Activated CD4-positive, alpha-beta T cell treated with anti-CD3 and anti-CD28 coated beads, Interleukin-2, amount 10 ng/mL, durations not matched to agents 24 days and 14 days (primary cell): ENCODE data around the gene TRIM10. TPM values are rescaled to one million over a fixed set of nuclear protein-coding genes. Genes with fewer than 3 reads are reported as not detected.
"Not testable (repeated sequence)": the region's sequence is repeated elsewhere in the genome, so short reads cannot be mapped to it uniquely, and the experiment has no call there.

Experiments used
- DNase-seq: peaks from one replicate; pipeline ENCODE4 v3.0.0; 2022
- H3K27ac Mint-ChIP-seq: one replicate; pipeline ENCODE4 v1.8.0; 2022; ENCODE audit warnings: mild to moderate bottlenecking, mixed read lengths
- H3K27me3 Mint-ChIP-seq: one replicate; pipeline ENCODE4 v1.8.0; 2022; ENCODE audit warnings: mixed read lengths
- H3K36me3 Mint-ChIP-seq: one replicate; pipeline ENCODE4 v1.8.0; 2022; ENCODE audit warnings: low read depth, mild to moderate bottlenecking, mixed read lengths
- H3K4me1 Mint-ChIP-seq: one replicate; pipeline ENCODE4 v1.8.0; 2021; ENCODE audit warnings: mixed read lengths
- H3K4me3 Mint-ChIP-seq: one replicate; pipeline ENCODE4 v1.8.0; 2022; ENCODE audit warnings: mild to moderate bottlenecking, moderate library complexity, mixed read lengths
- H3K9me3 Mint-ChIP-seq: one replicate; pipeline ENCODE4 v1.8.0; 2021; ENCODE audit warnings: mixed read lengths
- intact Hi-C: fragments of 100-400 bp; cut with micrococcal nuclease; formaldehyde crosslinking; loops from one replicate; pipeline ENCODE4 v1.15.1; 2023
- total RNA-seq: library from RNA; stranded (reverse); gene quantifications from 2 replicates; pipeline ENCODE4 v1.2.3, GENCODE V29; 2022

The TRIM10 gene
- total RNA-seq, 1 donor from 2014 or later, result 0.07 TPM

GRCh38 chr6:30136570-30137286 lies 24.3 kb downstream of the TRIM10 start:
- Mint-ChIP-seq H3K4me1 (peaks cover 7% of the 10 kb centered on the region), H3K4me3 (no peak overlapping the region), H3K36me3 (no peaks in the 10 kb centered on the region), H3K27ac (no peak overlapping the region), H3K27me3 (peaks cover 58% of the 10 kb centered on the region), H3K9me3 (no peaks in the 10 kb centered on the region)
- intact Hi-C loops, result no loop called here
- no peak for DNase-seq

- H3K36me3 Mint-ChIP-seq, result no peaks in the 10 kb centered on the region
- no peak for DNase-seq
- no peak within 1 kb of the TSS for H3K27ac Mint-ChIP-seq
- H3K4me3 Mint-ChIP-seq, result no peak within 1 kb of the TSS
- H3K27me3 Mint-ChIP-seq, result peaks cover 58% of the 10 kb centered on the region
- H3K4me1 Mint-ChIP-seq, result peaks cover 11% of the 10 kb centered on the region
- intact Hi-C loops, result no loop called here
- no peaks in the 10 kb centered on the region for H3K9me3 Mint-ChIP-seq
Measured at GRCh38 chr6:30135757-30136156, 25.3 kb downstream of the TRIM10 start, which contains the start of gene TRIM40. Gene TRIM40, plus strand, starts transcription at chr6:30136140. Its CDS starts 897 bp downstream, at chr6:30137037.

GRCh38 chr6:30135147-30135546 lies 25.9 kb downstream of the TRIM10 start:
- H3K4me3 Mint-ChIP-seq, result no peak overlapping the region
- no peaks in the 10 kb centered on the region for H3K9me3 Mint-ChIP-seq
- H3K36me3 Mint-ChIP-seq, result no peaks in the 10 kb centered on the region
- no peak overlapping the region for H3K27ac Mint-ChIP-seq
- DNase-seq, result no peak
- H3K27me3 Mint-ChIP-seq, result peaks cover 58% of the 10 kb centered on the region
- intact Hi-C loops, result no loop called here
- peaks cover 16% of the 10 kb centered on the region for H3K4me1 Mint-ChIP-seq

GRCh38 chr6:30131947-30132497 lies 29.0 kb downstream of the TRIM10 start:
- peaks cover 21% of the 10 kb centered on the region for H3K4me1 Mint-ChIP-seq
- intact Hi-C loops, result loop anchor here (1.0 to 2.0 kb wide), 3 partner anchors 29 to 283 kb away; no protein-coding TSS in a partner anchor
- no peak for DNase-seq
- no peaks in the 10 kb centered on the region for H3K36me3 Mint-ChIP-seq
- no peak overlapping the region for H3K4me3 Mint-ChIP-seq
- no peaks in the 10 kb centered on the region for H3K9me3 Mint-ChIP-seq
- H3K27ac Mint-ChIP-seq, result no peak overlapping the region
- peaks cover 61% of the 10 kb centered on the region for H3K27me3 Mint-ChIP-seq

DNA sequence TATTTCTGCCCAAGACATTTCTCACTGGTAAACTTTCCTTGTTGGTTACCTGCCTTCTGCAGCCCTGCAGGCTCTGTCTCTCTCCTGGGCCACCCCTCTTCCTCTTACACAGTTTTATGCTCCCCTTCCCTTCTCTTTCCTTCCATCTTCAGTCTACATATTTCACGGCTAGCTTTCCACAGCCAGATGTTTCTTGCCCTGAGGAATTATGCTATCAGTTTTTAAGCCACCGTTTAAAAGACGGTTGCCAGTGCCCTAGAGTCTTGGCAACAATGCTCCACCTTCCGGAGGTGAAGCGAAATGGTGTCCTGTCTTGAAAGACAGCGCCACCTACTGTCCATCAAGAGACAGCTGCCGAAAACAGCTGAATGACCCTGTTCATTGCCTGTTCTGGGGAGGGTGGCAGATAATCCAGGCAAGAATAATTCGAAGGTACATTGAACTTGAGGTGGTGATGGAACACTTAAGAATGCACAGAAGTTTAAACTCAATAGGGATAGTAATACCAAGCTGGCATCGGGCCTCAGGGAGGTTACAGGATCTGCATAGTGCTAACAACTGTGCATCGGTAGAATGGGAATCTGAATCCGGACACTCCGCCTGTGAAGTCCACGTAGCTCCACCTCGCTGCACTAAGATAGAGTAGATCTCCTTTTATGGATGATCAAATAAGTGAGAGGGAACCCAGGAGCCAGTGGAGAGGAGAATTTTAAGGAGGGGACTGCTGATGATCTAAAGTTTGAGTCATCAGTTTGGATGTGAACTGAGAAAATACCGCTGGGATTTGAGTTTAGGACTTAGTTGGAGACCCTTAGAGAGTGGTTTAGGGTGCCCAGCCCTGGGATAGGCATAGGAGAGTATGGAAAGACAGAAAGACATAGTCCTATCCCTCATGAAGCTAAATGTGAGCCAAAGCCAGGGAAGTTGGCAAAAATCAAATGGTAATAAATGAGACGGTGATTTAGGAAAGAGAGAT lies 29.8 kb downstream of the TRIM10 start:
- intact Hi-C loops, result loop anchor here (1.0 to 2.0 kb wide), 3 partner anchors 28 to 282 kb away; no protein-coding TSS in a partner anchor
- peak; percentile 91 for DNase-seq
- H3K36me3 Mint-ChIP-seq, result no peaks in the 10 kb centered on the region
- H3K9me3 Mint-ChIP-seq, result no peaks in the 10 kb centered on the region
- no peak overlapping the region for H3K27ac Mint-ChIP-seq
- peak overlapping the region; percentile 2 for H3K4me3 Mint-ChIP-seq
- peaks cover 19% of the 10 kb centered on the region for H3K4me1 Mint-ChIP-seq
- peaks cover 60% of the 10 kb centered on the region for H3K27me3 Mint-ChIP-seq

GRCh38 chr6:30130179-30130679 lies 30.8 kb downstream of the TRIM10 start:
- no peak overlapping the region for H3K4me3 Mint-ChIP-seq
- no peak for DNase-seq
- intact Hi-C loops, result loop anchor here (2.0 kb wide), 1 partner anchor 281 kb away; no protein-coding TSS in a partner anchor
- H3K9me3 Mint-ChIP-seq, result no peaks in the 10 kb centered on the region
- no peak overlapping the region for H3K27ac Mint-ChIP-seq
- H3K4me1 Mint-ChIP-seq, result peaks cover 15% of the 10 kb centered on the region
- H3K27me3 Mint-ChIP-seq, result peaks cover 63% of the 10 kb centered on the region
- H3K36me3 Mint-ChIP-seq, result no peaks in the 10 kb centered on the region

DNA sequence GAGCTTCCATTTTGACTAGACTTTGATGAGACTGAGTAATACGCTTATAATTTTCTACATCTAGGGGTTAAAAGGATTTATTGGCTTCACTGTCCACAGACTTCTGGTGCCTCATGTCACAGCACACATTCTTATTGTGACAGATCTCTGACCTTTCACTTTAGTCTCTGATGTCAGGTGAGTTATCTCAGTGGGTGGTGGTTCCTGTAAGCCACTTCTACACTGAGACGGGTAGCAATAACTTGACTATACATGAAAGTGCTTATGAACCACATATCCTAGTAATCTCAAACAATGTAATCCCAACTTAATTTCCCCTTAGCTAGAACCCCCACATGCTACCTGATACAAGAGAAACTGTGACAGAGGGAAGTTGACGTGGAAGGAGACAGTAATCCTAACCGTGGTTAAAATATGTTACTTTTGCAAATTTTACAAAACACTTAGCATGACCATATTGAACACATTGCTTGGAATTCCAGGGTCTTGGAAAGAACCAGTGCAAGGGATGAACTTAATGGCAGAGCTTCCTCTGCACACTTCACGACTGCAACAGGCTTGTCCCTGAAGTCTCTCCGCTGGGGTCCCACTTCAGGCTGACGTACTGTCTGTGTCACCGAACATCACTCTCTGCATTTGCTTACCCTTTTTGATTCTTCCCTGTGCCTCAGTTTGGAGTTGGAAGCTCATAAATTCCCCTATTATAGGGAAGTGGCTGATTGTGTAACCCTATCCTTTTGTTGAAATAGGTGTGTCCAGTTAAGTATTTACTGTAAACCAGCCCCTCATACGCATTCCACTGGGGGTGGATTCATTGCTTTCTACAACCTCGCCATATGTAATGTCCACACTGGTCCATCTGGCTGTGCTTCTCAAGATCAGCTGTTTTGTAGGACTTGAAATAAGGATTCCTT lies 31.5 kb downstream of the TRIM10 start:
- Mint-ChIP-seq H3K27ac (no peak overlapping the region), H3K9me3 (no peaks in the 10 kb centered on the region), H3K27me3 (peaks cover 66% of the 10 kb centered on the region), H3K4me1 (peaks cover 15% of the 10 kb centered on the region), H3K36me3 (no peaks in the 10 kb centered on the region), H3K4me3 (no peak overlapping the region)
- no peak for DNase-seq
- intact Hi-C loops, result loop anchor here (2.0 kb wide), 1 partner anchor 281 kb away; no protein-coding TSS in a partner anchor

- no peak for DNase-seq
- intact Hi-C loops, result no loop called here
- Mint-ChIP-seq H3K9me3 (no peaks in the 10 kb centered on the region), H3K27ac (no peak overlapping the region), H3K36me3 (no peaks in the 10 kb centered on the region), H3K27me3 (peaks cover 66% of the 10 kb centered on the region), H3K4me1 (peaks cover 15% of the 10 kb centered on the region), H3K4me3 (no peak overlapping the region)
Measured at GRCh38 chr6:30127238-30128093, 33.5 kb downstream of the TRIM10 start.

DNA sequence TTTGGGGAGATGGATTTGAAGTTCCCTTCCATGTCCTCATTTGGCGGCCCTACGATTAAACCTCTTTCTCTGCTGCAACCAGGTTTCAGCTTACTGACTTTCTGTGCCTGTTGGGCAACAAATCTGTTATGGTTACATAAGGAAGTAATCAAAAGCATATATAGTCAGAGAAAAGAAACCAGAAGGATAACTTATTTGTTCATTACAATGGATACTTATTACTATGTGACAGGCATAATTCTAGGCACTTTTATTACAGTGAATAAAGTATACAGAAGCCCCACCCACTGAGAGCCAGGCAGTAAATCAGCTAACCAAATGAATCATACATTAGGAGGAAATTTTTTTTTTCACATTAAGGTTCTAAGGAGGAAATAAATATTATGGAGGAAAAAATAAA lies 38.5 kb downstream of the TRIM10 start:
- Mint-ChIP-seq H3K27me3 (peaks cover 51% of the 10 kb centered on the region), H3K4me1 (no peaks in the 10 kb centered on the region), H3K27ac (no peak overlapping the region), H3K9me3 (no peaks in the 10 kb centered on the region), H3K4me3 (no peak overlapping the region), H3K36me3 (no peaks in the 10 kb centered on the region)
- DNase-seq, result no peak
- intact Hi-C loops, result no loop called here

DNA sequence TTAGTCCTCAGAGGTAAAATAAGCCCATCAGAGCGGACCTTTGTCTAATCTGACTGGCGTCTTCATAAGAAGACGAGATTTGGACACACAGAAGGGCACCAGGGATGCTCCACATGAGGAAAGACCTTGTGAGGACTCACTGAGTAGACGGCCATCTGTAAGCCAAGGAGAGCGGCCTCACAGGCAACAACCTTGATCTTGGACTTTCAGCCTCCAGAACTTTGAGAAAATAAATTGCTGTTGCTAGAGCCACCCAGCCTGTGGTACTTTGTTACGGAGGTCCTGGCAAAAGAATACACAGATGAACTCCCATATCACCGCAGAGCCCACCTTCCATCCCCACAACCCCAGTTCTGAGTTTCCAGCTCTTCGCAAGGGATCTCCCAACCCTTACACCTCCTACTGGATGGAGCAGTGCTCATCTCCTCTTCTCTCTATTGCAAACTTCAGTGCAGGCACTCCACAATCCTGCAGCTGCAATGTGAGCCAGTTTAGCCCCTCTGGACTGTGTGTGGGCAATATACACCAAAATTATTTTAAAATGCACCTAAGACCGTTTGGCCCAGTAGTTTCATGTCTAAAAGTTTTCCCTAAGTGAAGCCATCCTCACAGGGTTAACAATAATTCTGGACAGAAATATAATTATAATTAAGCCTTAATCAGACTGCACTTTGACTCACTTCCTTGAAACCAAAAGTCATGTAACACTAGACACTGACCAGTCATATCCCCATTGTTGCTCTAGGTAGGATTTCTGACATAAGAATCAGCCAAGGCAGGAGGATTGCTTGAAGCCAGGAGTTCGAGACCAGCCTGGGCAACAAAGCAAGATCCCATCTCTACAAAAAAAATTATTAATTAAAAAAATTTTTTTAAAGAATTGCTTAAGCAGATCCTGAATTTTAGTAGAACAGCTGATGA lies 39.3 kb downstream of the TRIM10 start:
- DNase-seq, result no peak
- Mint-ChIP-seq H3K27me3 (peaks cover 47% of the 10 kb centered on the region), H3K4me1 (no peaks in the 10 kb centered on the region), H3K9me3 (no peaks in the 10 kb centered on the region), H3K4me3 (no peak overlapping the region), H3K36me3 (no peaks in the 10 kb centered on the region), H3K27ac (no peak overlapping the region)
- intact Hi-C loops, result no loop called here

DNA sequence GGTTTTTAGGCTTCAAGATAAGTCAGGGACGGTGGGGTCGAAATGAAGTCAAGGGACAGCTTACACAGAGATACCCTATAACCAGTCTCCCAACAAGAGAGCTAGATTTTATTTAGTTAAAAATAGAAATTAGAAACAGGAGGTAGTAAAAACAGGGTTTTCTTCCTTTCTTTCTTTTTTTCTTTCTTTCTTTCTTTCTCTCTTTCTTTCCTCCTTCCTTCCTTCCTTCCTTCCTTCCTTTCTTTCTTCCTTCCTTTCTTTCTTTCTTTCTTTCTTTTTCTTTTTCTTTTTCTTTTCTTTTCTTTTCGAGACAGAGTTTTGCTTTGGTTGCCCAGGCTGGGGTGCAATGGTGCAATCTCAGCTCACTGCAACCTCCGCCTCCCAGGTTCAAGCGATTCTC lies 42.3 kb downstream of the TRIM10 start:
- DNase-seq, H3K4me3 Mint-ChIP-seq, H3K9me3 Mint-ChIP-seq, H3K36me3 Mint-ChIP-seq, H3K27ac Mint-ChIP-seq, intact Hi-C loops, H3K4me1 Mint-ChIP-seq: not testable (repeated sequence)
- H3K27me3 Mint-ChIP-seq, result peaks cover 49% of the 10 kb centered on the region
